ENCODE results near the gene DHRSX.
"Not testable (repeated sequence)": the region's sequence is repeated elsewhere in the genome, so short reads cannot be mapped to it uniquely, and the experiment has no call there.

The DHRSX gene

DNA sequence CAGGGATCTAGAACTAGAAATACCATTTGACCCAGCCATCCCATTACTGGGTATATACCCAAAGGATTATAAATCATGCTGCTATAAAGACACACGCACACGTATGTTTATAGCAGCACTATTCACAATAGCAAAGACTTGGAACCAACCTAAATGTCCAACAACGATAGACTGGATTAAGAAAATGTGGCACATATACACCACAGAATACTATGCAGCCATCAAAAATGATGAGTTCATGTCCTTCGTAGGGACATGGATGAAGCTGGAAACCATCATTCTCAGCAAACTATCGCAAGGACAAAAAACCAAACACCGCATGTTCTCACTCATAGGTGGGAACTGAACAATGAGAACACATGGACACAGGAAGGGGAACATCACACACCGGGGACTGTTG lies 81.4 kb downstream of the DHRSX start:
- not testable (repeated sequence) for DNase-seq

DNA sequence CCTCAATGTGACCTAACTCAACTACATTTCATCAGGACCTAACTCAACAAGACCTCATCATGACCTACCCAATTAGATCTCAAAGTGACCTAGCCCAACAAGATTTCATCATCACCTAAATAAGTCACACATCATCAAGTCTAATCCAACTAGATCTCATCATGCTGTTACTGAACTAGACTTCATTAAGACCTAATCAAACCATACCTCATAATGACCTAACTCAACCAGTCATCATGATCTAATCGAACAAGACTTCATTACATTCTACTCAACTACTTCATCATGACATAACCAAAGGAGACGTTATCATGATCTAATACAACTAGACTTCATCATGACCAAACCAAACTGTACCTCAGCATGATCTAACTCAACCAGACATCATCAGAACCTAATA lies 82.8 kb downstream of the DHRSX start:
- no peak for DNase-seq

DNA sequence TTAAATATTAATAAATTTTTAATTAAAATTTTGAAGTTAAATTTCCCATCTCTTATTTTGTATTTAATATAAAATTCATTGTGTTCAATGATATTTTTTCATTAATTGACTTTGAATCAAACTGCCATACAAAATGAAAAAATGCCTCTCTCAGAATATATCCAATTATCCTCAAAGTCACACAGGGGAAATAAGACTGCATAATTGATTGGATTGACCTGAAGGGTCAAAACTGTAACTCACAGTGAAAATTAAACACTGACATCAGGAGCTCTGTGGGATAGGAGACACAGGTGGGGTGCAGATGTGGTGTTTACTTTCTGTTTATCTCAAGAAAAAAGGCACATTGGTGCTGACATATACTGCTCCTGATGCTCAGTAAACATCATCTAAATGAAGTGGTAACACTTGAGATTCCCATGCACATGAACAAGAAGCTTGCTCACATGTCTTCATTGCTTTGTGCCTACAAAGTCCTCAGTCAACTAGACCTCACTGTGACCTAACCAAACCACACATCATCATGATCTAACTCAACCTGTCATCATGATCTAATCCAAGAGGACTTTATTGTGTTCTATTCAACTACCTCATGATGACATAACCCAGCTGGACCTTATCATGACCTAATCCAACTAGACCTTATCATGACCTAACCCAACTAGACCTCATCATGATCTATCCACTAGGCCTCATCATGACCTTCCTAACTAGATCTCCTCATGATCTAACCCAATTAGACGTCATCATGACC lies 83.7 kb downstream of the DHRSX start:
- no peak for DNase-seq

DNA sequence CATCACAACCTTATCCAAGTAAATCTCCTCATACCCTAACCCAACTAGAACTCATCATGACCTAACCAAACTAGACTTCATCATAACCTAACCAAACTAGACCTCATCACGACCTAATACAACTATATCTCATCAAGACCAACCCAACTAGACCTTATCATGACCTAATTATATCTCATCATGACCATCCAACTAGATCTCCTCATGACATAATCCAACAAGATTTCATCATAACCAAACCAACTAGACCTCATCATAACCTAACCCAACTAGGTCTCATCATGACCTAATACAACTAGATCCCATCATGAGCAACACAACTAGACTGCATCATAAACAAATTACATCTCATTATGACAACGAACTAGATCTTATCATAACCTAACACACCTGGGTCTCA lies 86.4 kb downstream of the DHRSX start:
- DNase-seq = no peak

DNA sequence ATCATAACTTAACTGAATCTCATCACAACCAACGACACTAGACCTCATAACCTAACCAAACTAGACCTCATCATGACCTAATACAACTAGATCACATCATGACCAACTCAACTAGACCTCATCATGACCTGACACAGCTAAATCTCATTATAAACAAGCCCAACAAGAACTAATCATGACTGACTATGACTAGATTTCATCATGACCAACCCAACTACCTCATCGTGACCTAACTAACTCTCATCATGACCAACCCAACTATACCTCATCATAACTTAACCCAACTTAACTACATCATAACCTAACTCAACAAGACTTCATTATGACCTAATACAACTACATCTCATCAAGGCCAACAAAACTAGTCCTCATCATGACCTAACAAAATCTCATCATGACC lies 86.8 kb downstream of the DHRSX start:
- no peak for DNase-seq

DNA sequence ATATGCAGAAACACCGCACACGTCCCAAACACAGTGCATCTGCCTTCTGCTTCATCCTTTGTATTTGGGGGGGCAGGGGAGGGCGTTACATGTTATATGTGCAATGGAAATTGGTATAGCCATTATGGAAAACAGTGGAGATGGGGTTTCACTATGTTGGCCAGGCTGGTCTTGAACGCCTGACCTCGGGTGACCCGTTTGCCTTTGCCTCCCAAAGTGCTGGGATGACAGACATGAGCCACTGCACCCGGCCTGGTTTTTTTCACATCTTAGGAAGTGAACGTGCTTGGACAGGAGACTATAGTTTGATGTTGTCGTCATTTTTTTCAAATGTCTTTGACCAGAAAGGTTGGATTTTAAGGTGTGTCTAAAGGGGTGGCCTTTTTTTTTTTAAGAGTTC lies 88.6 kb downstream of the DHRSX start:
- no peak for DNase-seq

DNA sequence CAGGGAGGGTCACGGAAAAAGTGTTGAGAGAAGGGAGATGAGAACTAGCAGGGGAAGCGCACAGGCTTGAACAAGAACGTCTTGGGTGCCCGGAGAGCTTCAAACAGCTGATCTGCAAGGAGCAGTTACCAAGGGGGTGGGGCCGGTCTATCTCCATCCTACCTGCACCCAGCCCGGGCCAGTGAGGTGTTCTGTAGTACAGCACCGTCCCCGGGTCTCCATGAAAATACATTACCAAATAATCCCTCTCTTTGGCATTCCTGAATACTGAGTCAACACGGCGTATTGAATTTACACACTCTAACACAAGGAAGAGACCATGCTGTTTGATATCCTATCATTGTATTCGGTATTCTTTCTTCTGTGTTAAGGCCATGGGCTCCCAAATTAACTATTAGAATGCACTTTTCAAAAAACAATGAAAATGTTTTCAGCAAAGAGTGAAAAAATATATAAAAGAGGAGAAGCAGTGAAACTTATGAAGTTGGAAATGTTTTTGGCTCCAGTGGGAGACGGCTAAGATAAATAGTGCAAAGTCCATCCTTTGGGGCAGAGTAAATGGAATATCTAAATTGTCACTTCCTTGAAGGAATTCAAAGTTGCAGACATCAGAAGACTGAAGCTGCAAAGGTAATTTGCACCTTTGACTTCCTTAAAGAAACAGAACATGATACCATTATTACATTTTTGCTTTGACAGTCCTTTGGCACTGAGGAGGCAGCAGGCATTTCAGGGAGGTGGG lies 90.3 kb downstream of the DHRSX start:
- DNase-seq = no peak

DNA sequence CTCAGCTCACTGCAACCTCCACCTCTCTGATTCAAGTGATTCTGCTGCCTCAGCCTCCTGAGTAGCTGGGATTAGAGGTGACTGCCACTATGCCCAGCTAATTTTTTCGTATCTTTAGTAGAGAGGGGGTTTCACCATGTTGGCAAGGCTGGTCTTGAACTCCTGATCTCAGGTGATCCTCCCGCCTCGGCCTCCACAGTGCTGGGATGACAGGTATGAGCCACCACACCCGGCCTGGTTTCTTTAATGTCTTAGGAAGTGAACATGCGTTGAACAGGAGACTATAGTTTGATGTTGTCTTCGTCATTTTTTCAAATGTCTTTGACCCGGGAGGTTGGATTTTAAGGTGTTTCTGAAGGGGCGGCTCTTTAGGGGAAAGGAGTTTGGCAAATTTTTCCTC lies 91.0 kb downstream of the DHRSX start:
- DNase-seq = no peak

DNA sequence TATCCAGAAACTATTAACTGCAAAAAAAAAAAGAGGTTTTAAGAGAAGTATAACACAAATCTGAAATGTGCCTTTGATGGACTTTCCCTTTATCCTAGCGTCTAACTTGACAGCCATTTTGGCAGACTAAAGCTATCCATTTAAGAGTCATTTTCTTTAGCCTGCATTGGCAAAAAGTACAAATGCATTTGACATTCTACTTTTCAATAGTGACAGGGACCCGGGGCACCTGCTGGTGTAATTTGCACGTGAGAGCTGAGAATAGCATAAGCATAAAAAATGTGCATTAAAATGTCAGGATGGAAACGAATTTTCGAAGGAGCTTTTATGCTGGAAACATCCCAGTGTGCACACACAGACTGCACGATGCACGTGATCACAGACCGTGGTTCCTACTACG lies 91.9 kb downstream of the DHRSX start:
- DNase-seq = no peak

DNA sequence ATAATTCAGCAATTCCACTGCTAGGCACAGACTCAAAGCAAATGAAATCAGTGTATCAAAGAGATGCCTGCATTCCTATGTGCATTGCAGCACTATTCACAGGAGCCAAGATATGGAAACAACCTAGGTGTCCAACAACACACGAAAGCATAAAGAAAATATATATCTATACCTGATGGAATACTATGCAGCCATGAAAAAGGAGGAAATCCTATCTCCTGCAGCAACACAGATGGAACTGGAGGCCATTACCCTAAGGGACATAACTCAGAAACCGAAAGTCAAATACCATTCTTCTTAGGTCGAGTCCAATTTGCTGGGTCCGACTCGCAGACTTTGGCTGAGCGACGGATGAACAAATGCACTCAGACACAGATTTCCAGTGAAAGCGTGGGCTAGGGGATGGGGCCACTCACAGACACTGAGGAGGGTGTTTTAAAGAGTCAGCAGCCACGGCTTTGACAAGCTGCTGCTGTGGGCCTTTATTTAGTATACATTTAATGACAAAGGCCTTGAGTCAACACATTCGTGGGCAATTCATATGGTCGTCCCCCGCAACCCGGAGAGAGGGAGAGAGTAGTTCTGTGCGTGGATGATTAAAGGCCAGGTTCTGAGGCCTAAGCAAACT lies 93.8 kb downstream of the DHRSX start:
- no peak for DNase-seq

DNA sequence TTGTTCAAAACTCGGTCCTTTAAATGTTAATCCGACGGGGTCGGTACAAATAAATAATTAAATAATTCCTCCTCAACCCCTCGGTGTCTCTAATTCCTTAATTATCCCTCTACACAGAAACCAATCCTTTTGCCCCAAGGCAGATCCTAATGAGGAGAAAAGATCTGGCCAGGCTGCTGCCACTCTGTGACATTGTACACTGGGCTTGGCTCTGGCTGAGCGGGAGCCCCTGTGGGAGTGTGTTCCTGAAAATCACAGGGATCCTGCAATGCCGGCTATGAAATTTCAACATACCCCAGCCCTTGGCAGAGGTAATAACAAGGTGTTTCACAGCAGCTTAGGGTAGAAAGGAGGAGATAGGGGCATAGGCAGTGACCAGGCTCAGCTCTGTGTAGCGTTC lies 96.0 kb downstream of the DHRSX start:
- DNase-seq = no peak

DNA sequence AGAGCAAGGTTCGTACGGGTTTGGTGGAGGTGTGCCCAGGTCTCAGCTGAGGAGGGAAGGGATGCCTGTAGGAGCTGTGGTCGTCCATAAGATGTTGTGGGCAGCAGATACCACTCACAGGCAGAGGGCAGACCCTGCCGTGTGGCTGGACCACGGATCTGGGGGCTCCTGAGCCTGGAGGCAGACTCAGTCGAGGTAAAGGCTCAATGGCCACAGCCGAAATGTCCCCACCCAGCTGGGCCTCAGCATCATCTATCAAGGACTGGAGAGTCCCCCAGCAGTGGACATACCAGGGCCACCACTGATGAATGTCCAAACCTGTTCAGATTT lies 98.5 kb downstream of the DHRSX start:
- DNase-seq = no peak

DNA sequence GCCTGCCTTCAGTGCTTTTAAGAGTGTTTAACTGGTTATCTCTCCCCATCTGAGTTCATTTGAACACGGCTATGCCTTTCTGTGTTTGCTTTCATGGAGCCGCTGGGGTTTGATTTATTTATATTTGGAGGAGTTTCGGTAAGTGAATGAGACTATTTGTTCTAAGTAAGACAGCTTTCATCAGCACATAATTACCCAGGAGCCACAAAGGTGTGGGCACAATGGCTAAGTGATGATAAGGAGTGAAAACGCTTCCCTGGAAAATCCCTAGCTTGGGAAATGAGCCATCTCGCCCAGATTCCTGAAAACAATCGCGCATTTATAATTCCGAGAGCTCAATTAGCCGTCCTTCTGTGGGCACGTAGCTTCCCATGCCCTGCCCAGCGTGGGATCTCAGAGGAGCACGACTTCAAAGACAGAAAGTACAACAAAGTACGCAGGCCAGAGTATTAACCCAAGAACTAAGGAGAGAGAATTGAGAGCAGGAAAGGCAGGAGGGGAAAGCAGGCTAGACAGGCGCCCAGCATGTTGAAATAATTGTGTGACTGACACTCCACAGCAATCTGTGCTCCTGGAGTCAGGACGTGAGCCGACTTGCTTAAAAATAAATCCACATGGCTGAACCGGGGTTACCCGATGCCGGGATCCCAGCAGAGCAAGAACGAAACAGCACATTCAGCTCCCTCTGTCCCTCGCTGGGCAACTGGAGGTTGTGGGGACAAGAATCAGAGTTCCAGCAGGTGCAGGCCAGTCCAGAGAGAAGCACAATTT lies 99.0 kb downstream of the DHRSX start:
- no peak for DNase-seq

DNA sequence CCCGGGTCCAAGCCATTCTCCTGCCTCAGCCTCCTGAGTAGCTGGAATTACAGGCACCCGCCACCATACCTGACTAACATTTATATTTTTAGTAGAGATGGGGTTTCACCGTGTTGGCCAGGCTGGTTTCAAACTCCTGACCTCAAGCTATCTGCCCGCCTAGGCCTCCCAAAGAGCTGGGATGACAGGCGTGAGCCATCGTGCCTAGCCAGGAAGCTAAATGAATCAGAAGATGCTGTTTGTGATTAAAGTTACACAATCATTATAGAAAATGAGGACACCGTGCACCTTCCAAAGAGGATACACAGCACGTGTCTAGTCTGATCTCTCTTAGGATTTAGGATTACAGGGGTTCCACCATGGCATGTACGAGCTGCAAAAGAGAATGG lies 99.6 kb downstream of the DHRSX start:
- no peak for DNase-seq

DNA sequence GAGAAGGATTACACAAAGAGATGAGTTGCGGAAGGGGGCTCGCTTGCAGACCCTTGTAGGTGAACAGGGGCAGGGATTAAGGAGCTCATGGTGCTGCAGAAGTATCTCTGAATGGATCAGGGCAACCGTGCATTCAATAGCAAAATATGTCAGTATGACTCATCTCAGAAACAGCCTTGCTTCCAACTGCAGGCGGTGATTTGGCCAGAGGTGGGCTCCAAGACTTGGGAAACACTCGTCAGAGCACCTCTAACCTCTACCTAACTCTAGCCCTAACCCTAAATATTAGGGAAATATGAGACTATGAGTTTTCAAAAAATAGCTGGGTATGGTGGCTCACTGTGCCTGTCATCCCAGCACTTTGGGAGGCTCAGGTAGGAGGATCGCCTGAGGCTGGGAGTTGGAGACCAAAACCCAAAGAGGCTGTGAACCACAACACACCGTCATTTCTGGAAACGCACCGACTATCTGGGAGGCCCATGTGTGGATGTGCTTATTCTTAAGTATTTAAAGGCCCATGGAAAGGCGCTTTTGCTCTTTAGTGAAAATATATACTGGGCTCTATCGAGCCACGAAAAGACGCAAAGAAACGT lies 102.6 kb downstream of the DHRSX start:
- no peak for DNase-seq

DNA sequence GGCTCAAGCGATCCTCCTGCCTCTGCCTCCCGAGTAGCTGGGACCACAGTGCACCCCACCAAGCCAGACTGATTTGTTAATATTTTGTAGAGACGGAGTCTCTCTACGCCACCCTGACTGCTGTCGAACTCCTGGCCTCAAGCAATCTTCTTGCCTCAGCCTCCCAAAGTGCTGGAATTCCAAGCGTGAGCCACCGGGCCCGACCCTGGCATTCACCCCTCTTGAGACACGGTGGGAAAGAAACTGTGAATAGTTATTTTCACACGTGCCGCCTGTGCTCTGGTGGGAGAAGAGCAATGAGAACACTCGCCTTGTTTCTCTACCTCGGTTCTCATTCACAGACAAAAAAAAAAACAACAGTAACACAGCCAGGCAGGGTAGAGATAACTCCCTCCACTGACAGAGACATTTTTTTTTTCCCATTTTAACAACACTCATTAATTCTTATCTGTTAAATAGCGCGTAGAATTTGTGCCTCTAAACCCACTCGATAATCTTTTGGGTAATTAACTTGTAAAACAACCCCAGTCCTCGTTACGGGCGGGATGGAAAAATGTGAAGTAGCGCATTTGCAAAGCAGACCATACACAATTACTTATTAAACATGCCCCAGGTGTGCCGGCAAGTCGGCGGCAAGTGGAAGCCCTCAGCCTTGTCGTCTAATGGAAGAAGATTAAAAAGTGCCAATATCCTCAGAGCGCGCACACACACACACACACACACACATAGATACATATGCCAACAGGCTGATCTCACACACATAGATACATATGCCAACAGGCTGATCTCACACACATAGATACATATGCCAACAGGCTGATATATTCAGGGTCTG lies 103.3 kb downstream of the DHRSX start:
- no peak for DNase-seq

DNA sequence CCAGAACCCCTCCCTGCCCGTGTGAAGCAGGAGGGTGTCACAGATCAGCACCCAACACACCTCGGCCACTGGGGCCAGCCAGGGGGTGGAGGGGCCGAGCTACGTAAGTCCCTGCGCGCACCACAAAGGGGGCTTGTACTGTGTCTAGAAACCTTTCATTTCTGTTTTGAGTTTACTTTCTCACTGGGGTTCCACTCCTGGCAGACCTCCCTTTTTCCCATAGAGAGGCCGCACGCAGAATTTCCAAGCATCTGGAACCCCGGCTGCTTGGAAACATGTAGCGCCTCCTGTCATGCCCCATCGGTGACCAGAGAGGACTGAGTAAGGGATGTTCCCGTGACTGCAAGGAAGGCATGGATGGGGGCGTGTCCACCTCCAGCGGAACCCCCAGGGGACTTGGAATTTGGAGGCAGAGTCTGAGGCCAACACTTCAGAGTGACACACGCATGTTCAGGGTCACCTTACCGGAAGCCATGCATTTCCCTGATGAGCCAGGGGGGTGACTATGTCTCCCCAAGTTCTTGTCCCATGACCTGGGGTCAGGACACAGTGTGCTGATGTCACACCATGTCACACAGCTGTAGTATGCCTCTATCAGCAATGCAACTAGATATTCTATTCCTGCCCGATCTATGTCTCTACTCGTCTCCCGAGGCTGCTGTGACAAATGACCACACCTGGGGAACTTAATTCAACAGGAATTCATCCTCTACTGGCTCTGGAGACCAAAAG lies 105.3 kb downstream of the DHRSX start:
- no peak for DNase-seq

DNA sequence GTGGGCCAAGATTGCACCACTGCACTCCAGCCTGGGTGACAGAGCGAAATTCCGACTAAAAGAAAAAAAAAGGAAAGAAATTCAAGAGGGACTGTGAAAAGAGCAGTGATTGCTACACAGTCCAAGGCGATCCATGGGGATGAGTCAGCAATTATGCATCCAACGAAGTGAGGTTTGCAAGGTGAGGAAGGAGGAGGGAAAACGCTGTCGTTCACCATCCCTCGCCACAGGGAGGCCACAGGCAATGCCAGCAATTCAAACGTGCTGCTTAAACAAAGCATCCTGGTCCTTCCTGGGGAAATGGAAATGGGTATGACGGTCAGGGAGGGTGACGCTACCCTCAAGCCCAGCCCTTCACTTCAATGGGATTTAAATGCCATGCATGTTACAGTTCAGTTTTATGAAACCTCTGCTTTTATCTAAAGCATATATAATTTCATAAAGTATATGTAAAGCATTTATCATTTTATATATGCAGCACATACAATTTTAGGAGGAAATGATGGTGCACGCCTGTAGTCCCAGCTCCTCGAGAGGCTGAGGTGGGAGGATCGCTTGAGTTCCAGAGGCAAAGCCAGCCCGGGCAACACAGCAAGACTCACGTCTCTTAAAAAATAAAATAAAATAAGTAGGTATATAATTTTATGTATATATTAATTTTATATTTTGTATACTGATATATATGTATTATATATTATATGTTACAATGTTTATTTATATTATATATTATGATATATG lies 108.7 kb downstream of the DHRSX start:
- no peak for DNase-seq

DNA sequence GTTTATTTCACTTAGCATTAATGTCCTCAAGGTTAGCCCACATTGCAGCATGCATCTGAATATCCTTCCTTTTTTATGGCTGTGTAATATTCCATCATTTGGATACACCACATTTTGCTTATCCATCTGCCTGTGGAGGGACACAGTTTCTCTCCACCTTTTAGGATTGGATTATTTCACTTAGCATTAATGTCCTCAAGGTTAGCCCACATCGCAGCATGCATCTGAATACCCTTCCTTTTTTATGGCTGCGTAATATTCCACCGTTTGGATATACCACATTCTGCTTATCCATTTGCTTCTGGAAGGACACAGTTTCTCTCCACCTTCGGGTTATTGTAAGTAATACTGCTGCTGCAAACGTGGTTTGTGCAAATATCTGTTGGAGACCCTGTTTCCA lies 110.0 kb downstream of the DHRSX start:
- no peak for DNase-seq

DNA sequence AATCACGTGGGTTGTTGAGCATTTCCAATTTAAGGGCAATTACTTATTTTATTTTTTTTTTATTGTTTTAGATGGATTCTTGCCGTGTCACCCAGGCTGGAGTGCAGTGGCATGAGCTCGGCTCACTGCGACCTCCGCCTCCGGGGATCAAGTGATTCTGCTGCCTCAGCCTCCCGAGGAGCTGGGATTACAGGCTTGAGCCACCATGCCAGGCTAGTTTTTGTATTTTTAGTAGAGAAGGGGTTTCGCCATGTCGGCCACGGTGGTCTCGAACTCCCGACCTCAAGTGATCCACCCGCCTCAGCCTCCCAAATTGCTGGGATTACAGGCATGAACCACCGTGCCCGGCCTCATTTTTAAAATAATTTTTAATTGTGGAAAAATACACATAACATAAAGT lies 111.0 kb downstream of the DHRSX start:
- DNase-seq = not testable (repeated sequence)

DNA sequence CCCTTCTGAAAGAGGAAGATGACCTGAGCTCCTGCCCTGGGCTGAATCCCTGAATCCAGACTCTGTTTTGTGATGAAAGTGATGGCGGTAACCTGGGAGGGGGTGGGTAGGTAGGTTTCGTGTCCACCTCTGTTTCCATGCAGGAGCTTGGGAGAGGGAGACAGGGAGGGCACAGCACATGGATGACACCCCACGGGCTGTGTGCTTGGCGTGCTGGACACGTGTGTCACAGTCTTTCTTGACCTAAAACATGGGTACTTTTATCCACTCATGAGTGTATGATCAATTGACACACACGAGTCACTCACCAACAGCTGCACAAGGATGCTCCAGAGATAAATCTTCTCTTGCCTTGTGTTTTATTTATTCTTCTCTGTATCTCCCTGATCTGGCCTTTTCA lies 111.5 kb downstream of the DHRSX start:
- DNase-seq = no peak
